ENCODE measurements around the gene PI4KA. TPM values are rescaled to one million over a fixed set of nuclear protein-coding genes. Genes with fewer than 3 reads are reported as not detected.

Gene PI4KA
- total and polyA plus RNA-seq, 2 experiments from 2014 or later: 83.7 to 85.2 TPM

DNA sequence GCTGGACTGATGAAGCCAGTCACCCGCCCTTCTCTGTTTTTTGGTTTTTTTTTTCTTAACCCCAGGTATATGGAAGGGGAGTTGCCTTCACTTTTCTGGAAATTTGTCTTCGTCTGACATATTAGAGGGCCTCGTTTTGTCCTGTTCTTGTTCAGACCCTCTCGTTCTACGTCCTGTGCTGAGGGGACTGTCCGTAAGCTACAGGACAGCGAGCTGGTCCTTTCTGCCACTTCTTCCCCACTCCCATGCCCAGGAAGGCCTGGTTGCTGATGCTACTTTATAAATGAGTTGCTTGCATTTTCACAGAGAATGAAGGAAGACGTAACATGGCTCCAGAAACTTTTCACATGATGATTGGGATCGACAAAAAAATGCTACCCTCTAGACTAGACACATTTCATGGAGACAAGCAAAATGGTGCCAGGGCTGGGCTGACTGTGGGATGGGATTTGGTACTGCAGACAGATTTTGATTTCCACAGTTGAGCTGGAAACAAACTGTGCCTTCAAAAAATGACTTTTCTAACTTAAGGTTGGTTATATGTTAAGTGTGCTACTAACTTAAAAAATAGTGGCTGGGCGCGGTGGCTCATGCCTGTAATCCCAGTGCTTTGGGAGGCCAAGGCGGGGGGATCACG, 31.4 kb upstream of the PI4KA start:
- no peaks in the 10 kb centered on the region for H3K27me3 ChIP-seq
- H3K27ac ChIP-seq: no peak overlapping the region
- TF ChIP-seq, protein P1, sequence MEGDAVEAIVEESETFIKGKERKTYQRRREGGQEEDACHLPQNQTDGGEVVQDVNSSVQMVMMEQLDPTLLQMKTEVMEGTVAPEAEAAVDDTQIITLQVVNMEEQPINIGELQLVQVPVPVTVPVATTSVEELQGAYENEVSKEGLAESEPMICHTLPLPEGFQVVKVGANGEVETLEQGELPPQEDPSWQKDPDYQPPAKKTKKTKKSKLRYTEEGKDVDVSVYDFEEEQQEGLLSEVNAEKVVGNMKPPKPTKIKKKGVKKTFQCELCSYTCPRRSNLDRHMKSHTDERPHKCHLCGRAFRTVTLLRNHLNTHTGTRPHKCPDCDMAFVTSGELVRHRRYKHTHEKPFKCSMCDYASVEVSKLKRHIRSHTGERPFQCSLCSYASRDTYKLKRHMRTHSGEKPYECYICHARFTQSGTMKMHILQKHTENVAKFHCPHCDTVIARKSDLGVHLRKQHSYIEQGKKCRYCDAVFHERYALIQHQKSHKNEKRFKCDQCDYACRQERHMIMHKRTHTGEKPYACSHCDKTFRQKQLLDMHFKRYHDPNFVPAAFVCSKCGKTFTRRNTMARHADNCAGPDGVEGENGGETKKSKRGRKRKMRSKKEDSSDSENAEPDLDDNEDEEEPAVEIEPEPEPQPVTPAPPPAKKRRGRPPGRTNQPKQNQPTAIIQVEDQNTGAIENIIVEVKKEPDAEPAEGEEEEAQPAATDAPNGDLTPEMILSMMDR (IDR thresholded peaks at IDR 0.05; ENCODE audit: low read depth, low read length): no peak
- H3K4me3 ChIP-seq: no peak overlapping the region
- H3K4me1 ChIP-seq (ENCODE audit: low read depth): peaks cover 10% of the 10 kb centered on the region
- no peaks in the 10 kb centered on the region for H3K9me3 ChIP-seq (ENCODE audit: low read depth)
- DNase-seq (ENCODE audit: low read depth in 1 of 2, low spot score in 1 of 2): no peak
- H3K36me3 ChIP-seq: peaks cover 10% of the 10 kb centered on the region

DNA sequence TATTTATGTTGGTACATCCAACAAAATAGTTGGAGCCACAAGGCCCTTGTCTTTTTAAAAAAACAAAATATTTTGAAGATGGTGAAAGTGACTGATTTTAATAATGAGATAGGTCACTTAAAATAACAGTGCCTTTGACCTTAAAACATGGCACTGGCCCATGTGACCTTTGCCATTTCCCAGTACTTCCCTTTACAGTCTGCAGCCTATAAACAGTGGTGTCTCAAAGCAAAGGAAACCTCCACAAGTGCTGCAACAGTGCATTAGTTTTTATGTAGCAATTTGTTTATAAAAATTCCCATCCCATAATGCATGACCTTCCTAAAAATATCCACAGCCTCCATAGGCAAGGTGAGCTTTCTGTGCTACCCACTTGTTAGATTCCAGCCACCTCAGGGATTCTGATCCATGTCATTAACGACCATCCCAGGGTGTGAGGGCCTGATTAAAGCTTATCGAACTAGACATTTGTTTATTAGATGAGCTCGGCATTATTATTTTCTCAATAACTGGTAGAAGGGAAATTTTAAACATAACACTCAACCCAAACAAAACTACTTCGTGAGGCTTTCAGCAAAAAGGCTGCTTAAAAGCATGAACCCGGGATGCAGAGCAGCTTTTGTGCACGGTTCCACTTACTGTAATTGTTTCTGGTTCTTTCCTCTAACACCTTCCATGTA, 30.6 kb upstream of the PI4KA start:
- DNase-seq (ENCODE audit: low read depth in 1 of 2, low spot score in 1 of 2): no peak
- H3K27ac ChIP-seq: no peak overlapping the region
- H3K4me3 ChIP-seq: no peak overlapping the region
- no peaks in the 10 kb centered on the region for H3K9me3 ChIP-seq (ENCODE audit: low read depth)
- TF ChIP-seq, protein P1 (IDR thresholded peaks at IDR 0.05; ENCODE audit: low read depth, low read length): no peak
- H3K36me3 ChIP-seq: peaks cover 10% of the 10 kb centered on the region
- H3K27me3 ChIP-seq: no peaks in the 10 kb centered on the region
- peaks cover 12% of the 10 kb centered on the region for H3K4me1 ChIP-seq (ENCODE audit: low read depth)

DNA sequence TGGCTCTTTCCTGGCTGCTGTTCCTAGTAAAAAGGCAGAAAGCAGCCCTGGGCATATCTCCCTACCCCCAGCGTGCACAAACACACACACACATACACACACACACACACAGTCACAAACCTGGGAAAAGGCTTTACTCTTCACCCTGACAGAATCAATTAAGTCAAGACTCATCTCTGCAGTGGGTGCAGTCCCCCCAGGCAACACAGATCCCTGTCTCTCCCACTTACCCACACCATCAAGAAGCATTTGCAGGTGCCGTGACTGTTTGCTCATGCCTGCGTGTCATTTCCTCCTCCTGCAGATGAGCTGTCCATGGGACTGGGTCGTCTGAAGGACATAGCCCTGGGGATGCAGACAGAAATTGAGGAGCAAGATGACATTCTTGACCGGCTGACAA, 28.8 kb upstream of the PI4KA start:
- Histone ChIP-seq H3K4me3 (no peak overlapping the region), H3K9me3 (ENCODE audit: low read depth) (no peaks in the 10 kb centered on the region), H3K4me1 (ENCODE audit: low read depth) (peaks cover 12% of the 10 kb centered on the region), H3K36me3 (peaks cover 10% of the 10 kb centered on the region), H3K27ac (no peak overlapping the region), H3K27me3 (no peaks in the 10 kb centered on the region)
- no peak for DNase-seq (ENCODE audit: low read depth in 1 of 2, low spot score in 1 of 2)
- TF ChIP-seq, protein P1 (IDR thresholded peaks at IDR 0.05; ENCODE audit: low read depth, low read length): no peak

DNA sequence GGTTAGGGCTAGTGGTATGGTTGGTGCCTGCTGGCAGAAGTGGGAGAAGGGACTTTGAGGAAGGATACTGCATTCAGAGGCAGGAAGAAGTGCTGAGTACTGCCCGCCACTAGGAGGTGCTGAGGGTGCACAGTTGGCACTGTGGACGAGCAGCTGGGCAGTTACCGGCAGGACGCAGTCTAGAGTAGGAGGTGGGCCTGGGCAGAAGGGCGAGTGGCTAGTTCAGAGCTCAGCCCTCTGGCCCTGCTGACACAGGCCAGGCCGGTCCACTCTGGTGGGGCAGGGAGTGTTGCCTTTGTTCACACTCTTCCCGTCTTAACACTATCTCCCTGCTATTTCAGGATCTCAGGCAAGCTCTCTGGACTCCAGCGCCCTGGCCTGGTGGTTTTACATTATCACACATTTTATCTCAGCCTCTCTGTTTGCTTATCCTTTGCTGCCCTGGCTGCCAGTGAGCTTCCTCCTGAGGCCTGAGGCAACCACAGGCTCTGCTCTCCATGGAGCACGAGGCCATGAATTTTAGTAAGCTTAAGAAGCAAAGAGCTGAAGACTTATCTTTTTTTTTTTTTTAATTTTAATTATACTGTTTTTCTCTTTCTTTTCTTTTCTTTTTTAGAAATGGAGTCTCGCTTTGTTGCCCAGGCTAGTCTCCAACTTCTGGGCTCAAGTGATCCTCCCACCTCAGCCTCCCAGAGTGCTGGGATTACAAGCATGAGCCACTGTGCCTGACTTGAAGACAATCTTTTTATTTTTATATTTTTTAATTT, 27.1 kb upstream of the PI4KA start:
- TF ChIP-seq, protein P1 (IDR thresholded peaks at IDR 0.05; ENCODE audit: low read depth, low read length): peak; percentile 97
- H3K27ac ChIP-seq: peak overlapping the region; percentile 87
- H3K4me3 ChIP-seq: no peak overlapping the region
- H3K27me3 ChIP-seq: no peaks in the 10 kb centered on the region
- peaks cover 12% of the 10 kb centered on the region for H3K36me3 ChIP-seq
- no peaks in the 10 kb centered on the region for H3K9me3 ChIP-seq (ENCODE audit: low read depth)
- peak; percentile 84 to 92 for DNase-seq (ENCODE audit: low read depth in 1 of 2, low spot score in 1 of 2)
- H3K4me1 ChIP-seq (ENCODE audit: low read depth): peaks cover 12% of the 10 kb centered on the region

DNA sequence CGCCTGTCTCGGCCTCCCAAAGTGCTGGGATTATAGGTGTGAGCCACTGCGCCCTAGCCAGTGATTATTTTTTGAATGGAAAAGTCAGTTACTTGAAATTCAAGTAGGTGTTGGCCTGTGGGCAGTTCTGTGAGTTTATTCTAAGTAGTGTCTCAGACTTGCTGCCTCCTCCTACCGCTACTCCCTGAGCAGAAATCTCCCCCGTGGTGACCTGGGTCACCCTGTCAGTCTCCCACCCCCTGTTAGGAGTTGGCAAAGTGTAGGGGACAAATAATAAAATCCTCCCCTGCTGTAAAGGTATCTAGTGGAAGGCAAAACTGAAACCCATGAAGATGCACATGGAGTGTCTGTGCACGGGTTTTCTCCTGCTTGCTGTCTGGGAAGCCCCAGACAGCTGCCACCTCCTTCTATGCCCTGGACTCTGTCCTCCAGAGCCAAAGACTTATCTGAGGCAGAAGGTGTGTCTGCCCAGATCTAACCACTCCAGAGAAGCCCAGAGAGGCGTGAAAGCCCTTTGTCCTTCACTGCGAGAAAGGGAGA, 26.5 kb upstream of the PI4KA start:
- Histone ChIP-seq H3K27me3 (no peaks in the 10 kb centered on the region), H3K4me1 (ENCODE audit: low read depth) (peaks cover 12% of the 10 kb centered on the region), H3K4me3 (no peak overlapping the region), H3K27ac (peak overlapping the region; percentile 87), H3K36me3 (peaks cover 12% of the 10 kb centered on the region), H3K9me3 (ENCODE audit: low read depth) (no peaks in the 10 kb centered on the region)
- no peak for DNase-seq (ENCODE audit: low read depth in 1 of 2, low spot score in 1 of 2)
- TF ChIP-seq, protein P1 (IDR thresholded peaks at IDR 0.05; ENCODE audit: low read depth, low read length): no peak

All from cardiac muscle cell (in vitro differentiated cells and primary cell).